Ectodermal cell (in vitro differentiated cells): Measurements from ENCODE around the gene B3GALT5.

Experiments
- H3K27ac ChIP-seq: 2 replicates; pipeline ENCODE4 v1.7.0; 2013; ENCODE audit warnings: mild to moderate bottlenecking, low read depth, low read length; ENCODE audit not compliant: insufficient read depth, poor library complexity, severe bottlenecking
- H3K27me3 ChIP-seq: 2 replicates; pipeline ENCODE4 v1.7.0; 2013; ENCODE audit warnings: mild to moderate bottlenecking, low read length; ENCODE audit not compliant: insufficient read depth, control insufficient read depth, poor library complexity, severe bottlenecking
- H3K36me3 ChIP-seq: one replicate; pipeline ENCODE4 v1.7.0; 2013; ENCODE audit warnings: low read length; ENCODE audit not compliant: control insufficient read depth, insufficient read depth
- H3K4me1 ChIP-seq: one replicate; pipeline ENCODE4 v1.7.0; 2013; ENCODE audit warnings: low read length; ENCODE audit not compliant: control insufficient read depth, insufficient read depth
- H3K4me3 ChIP-seq: 2 replicates; pipeline ENCODE4 v1.7.0; 2013; ENCODE audit warnings: low read depth, low read length, control low read depth; ENCODE audit not compliant: insufficient read depth
- H3K9me3 ChIP-seq: 2 replicates; pipeline ENCODE4 v1.7.0; 2013; ENCODE audit warnings: mild to moderate bottlenecking, low read length, moderate library complexity; ENCODE audit not compliant: control insufficient read depth
- WGBS, 2 experiments: methylation state at CpG; one replicate each; pipeline ENCODE4 v1.1.7; 2013; ENCODE audit warnings: missing lambda C conversion rate in 2 of 2; 5-methylcytosine and 5-hydroxymethylcytosine counted together

The B3GALT5 gene

DNA sequence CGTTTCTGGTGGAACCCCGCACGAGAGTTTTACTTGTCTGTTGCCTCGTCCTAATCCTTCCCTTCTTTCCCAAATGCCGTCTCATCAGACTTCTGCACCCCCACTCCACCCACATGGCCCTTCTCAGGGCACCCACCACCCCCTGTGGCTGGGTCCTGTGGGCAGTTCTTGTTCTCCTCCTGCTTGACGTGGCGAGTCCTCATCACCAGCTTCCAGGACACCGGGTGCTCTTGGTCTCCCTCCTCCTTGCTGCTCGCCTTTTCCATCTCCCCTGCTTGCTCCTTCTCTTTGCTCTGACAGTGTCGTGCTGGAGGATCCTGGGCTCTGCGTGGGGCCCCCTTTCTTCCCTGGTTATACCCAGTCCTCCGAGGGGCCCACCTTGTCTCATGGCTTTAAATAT is 51.8 kb downstream of the B3GALT5 start:
- WGBS, 2 experiments = 95% methylated on average over 12 of the region's 12 CpGs
- H3K4me1 ChIP-seq = no peaks in the 10 kb centered on the region
- H3K9me3 ChIP-seq = no peaks in the 10 kb centered on the region
- no peaks in the 10 kb centered on the region for H3K27me3 ChIP-seq
- no peak overlapping the region for H3K27ac ChIP-seq
- H3K4me3 ChIP-seq = no peak overlapping the region
- H3K36me3 ChIP-seq = no peaks in the 10 kb centered on the region

DNA sequence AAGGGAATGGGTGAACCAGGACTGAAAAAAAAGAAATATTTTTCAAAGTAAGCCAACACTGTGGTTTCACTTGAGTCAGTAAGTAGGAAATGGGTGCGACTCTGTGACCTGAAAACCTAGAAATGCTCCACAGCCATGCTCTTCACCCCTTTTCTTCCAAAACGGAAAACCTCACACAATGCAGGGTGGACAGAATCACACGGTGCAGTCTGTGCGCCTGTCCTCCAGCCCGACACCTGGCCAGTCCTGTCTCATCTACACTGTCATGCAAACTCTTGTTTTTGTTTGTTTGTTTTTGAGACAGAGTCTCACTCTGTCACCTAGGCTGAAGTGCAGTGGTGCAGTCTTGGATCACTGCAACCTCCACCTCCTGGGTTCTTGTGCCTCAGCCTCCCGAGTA is 53.3 kb downstream of the B3GALT5 start:
- Histone ChIP-seq H3K4me3 (no peak overlapping the region), H3K9me3 (no peaks in the 10 kb centered on the region), H3K4me1 (no peaks in the 10 kb centered on the region), H3K36me3 (no peaks in the 10 kb centered on the region), H3K27me3 (no peaks in the 10 kb centered on the region), H3K27ac (no peak overlapping the region)
- 95 to 97% methylated on average over 6 of the region's 6 CpGs for WGBS, 2 experiments

DNA sequence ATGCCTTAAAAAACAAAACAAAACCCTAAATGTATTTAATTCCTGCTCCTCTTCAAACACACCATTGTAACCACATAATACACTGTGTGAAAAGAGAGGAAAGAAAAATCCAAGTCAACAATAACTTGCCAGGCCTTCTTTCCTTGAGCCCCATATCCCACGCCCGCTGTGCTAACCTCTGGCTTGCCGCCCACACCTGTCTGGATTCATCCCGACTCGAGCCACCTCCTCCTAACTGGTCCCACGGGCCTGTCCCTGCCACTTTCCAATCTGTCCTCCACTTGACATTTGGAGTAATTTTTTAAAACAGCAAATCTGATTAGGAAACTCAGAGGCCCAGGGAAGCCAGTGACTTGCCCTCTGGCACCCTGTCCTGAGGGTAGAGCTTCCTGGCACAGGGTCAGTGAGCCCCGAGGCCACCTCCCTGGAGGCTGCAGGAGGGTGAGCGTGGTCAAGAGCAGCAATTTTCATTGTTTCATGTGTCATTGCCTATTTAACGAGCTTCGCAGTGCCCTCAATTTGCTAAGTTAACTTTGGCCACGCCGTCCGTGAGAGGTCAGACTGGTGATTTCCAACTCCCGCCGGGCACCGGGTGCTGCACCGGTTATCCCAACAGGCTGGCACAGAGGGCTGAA is 54.1 kb downstream of the B3GALT5 start:
- Histone ChIP-seq H3K4me3 (no peak overlapping the region), H3K9me3 (no peaks in the 10 kb centered on the region), H3K4me1 (no peaks in the 10 kb centered on the region), H3K27ac (no peak overlapping the region), H3K36me3 (no peaks in the 10 kb centered on the region), H3K27me3 (no peaks in the 10 kb centered on the region)
- 89 to 90% methylated on average over 17 of the region's 17 CpGs for WGBS, 2 experiments

DNA sequence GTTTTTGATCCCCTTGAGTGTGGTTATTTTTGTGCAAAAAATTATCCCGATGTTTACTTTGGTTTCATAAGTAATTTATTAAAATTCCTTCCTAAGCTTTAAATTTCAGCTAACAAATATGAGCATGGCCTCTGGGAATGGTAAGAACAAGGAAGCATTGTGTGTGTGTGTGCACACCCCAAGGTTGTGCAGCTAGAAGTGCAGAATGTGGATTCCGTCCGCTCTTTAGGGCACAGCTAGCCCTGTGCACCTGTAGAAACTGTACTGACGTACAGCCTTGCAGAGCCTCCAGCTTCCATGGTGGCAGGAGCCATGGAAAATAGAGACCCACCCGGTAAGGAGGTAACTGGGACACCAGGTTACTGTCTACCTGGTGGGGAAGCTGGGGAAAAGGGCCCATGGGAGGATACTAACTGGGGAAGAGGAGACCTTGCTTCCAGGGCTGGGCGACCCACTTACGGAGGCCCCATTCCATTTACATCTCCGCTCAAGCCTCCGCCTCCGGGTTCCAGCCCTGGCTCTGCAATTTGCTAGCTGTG is 54.7 kb downstream of the B3GALT5 start:
- Histone ChIP-seq H3K4me1 (no peaks in the 10 kb centered on the region), H3K27ac (no peak overlapping the region), H3K27me3 (no peaks in the 10 kb centered on the region), H3K9me3 (no peaks in the 10 kb centered on the region), H3K36me3 (no peaks in the 10 kb centered on the region), H3K4me3 (no peak overlapping the region)
- WGBS, 2 experiments = 92 to 94% methylated on average over 9 to 10 of the region's 10 CpGs

DNA sequence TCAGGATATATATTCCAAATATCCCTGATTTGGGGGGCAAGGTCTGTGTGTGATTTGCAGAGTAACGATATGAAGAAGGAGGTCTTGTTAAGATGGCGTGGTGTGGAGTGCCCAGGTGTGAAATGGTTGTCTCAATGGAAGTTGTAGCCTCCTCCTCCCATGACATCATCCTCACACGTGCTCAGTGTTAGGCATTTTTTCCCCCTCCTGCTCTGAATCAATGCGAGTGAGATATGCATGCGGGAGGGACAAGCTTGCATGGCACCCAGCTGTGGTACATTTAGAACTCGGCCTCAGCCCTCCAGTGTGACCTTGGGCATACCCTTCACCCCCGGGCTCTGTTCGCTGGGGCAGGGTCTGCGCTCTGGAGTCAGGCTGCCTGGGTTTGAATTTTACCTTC is 55.6 kb downstream of the B3GALT5 start:
- WGBS, 2 experiments = 91 to 98% methylated on average over 9 of the region's 9 CpGs
- Histone ChIP-seq H3K4me3 (no peak overlapping the region), H3K4me1 (no peaks in the 10 kb centered on the region), H3K9me3 (no peaks in the 10 kb centered on the region), H3K36me3 (no peaks in the 10 kb centered on the region), H3K27ac (no peak overlapping the region), H3K27me3 (no peaks in the 10 kb centered on the region)

DNA sequence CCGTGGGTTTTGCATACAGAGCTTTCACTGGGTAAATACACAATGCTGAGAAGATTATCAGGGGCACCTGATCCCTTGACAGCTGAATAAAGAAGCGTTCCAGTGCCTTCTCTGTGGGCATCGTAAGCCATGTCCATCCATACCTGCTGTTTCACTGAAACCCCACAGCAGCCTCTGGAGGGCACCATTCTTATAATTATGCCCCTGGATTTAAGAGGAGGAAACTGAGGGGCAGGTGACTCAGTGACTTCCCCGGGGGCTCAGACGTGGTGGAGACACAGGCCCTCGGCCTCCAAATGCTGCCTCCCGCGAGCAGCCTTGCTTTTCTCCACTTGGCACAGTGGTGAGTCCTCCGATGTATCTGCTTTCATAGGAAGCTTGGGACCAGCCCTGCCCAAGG is 56.7 kb downstream of the B3GALT5 start:
- 93 to 94% methylated on average over 9 of the region's 9 CpGs for WGBS, 2 experiments
- H3K27ac ChIP-seq = no peak overlapping the region
- no peaks in the 10 kb centered on the region for H3K4me1 ChIP-seq
- no peak overlapping the region for H3K4me3 ChIP-seq
- no peaks in the 10 kb centered on the region for H3K27me3 ChIP-seq
- H3K36me3 ChIP-seq = no peaks in the 10 kb centered on the region
- H3K9me3 ChIP-seq = no peaks in the 10 kb centered on the region

DNA sequence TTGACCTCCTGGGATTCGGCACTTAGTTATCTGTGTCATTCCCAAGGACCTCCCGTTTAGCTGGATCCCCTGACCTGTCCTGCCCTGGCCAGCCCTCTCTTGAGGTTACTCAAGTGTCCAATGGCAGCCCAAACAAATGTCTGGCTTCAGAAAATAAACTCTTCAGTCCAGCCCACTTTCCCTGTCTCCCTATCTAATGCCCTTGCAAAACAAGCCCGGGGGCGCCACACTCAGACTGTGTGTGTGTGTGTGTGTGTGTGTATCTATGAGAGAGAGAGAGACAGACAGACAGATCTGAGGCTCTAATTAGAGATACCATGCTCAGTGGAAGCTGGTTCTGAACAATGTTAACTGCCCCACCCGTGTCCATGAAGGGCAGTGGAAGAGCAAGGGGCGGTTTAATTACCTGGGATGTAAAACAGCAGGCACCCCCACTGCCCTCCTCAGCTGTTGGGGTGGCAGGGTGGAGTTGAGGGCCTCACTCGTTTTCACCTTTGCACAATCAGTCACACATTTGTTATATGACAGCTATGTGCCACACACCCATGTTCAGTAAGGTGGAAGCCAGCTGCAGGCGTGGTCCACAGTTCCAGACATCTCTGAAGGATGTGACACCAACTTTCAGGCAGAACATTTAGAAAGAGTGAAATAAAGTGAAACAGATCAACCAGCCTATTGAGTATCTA is 57.4 kb downstream of the B3GALT5 start:
- H3K36me3 ChIP-seq = no peaks in the 10 kb centered on the region
- no peaks in the 10 kb centered on the region for H3K27me3 ChIP-seq
- no peaks in the 10 kb centered on the region for H3K9me3 ChIP-seq
- no peaks in the 10 kb centered on the region for H3K4me1 ChIP-seq
- no peak overlapping the region for H3K4me3 ChIP-seq
- 93 to 94% methylated on average over 8 of the region's 8 CpGs for WGBS, 2 experiments
- H3K27ac ChIP-seq = no peak overlapping the region

DNA sequence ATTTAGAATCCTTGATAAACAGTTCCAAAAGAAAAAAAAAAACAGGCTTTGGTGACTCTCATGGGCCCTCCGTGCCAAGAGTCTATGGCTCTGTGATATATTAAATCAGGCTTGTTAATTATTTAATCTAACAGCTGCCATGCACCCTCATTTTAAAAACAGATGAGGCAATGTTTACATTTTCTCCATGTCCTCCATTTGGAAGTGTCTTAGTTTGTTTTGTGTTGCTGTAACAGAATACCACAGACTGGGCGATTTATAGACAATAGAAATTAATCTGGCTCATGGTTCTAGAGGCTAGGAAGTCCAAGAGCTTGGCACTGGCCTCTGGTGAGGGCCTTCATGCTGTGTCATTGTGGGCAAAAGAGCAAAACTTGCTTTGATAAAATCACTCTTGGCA is 58.0 kb downstream of the B3GALT5 start:
- Histone ChIP-seq H3K9me3 (no peaks in the 10 kb centered on the region), H3K27me3 (no peaks in the 10 kb centered on the region), H3K4me1 (no peaks in the 10 kb centered on the region), H3K36me3 (no peaks in the 10 kb centered on the region), H3K4me3 (no peak overlapping the region), H3K27ac (no peak overlapping the region)
- 46 to 100% methylated on average over 1 to 2 of the region's 2 CpGs for WGBS, 2 experiments

DNA sequence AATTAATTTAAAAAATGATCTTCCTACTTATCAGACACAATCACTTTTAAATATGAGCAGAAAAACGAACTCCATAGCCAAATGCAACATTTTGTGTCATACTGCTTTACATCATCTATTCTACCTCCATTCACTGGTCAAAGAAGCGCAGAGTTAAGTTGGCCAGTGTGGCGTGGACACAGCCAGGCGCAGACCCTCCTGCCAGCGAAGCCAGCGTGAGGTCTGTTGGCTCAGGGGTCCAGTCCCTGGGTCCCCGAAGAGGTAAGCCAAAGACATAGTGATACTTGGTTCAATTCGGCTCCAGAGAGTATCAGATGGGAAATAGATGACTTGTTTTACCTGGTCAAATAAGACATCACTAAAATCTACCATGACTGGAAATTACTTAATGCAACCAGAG is 59.2 kb downstream of the B3GALT5 start:
- Histone ChIP-seq H3K36me3 (no peaks in the 10 kb centered on the region), H3K27ac (no peak overlapping the region), H3K9me3 (no peaks in the 10 kb centered on the region), H3K4me1 (no peaks in the 10 kb centered on the region), H3K4me3 (no peak overlapping the region), H3K27me3 (no peaks in the 10 kb centered on the region)
- WGBS, 2 experiments = 93 to 95% methylated on average over 8 of the region's 8 CpGs

DNA sequence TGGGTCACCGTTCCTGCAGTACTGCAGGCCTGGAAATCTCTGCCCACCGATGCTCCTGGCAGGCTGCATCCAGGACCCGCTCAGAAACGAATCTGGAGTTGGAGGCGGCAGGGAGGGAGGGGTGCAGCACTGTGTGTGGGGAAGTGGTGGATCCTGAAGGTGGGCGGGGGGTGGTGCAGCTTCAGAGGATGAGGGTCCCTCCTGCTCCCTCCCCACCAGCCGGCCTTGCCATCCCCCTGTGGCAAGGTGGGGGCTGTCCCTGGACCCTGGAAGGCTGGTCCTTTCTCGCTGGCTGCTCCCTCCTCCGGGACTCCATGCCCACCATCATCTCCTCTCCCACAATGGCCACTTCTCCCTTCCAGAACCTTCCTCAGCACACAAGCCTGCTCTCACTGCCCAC is 60.4 kb downstream of the B3GALT5 start:
- no peaks in the 10 kb centered on the region for H3K36me3 ChIP-seq
- no peaks in the 10 kb centered on the region for H3K4me1 ChIP-seq
- H3K27me3 ChIP-seq = no peaks in the 10 kb centered on the region
- no peak overlapping the region for H3K4me3 ChIP-seq
- no peak overlapping the region for H3K27ac ChIP-seq
- no peaks in the 10 kb centered on the region for H3K9me3 ChIP-seq
- WGBS, 2 experiments = 84 to 91% methylated on average over 9 of the region's 9 CpGs
